22Rv1 (cell line): ENCODE measurements around the gene FOXN1.

Experiments used
- H3K27ac ChIP-seq: fragments of 450-650 bp; 2 replicates; pipeline ENCODE4 v1.5.1; 2017
- ZFX ChIP-seq: fragments of 450-650 bp; IDR thresholded peaks from 2 replicates; pipeline ENCODE4 v1.6.1; 2017; ENCODE audit warnings: antibody characterized with exemption, borderline replicate concordance
- TF ChIP-seq, protein P1 (sequence below): fragments of 450-650 bp; IDR thresholded peaks from 2 replicates; pipeline ENCODE4 v1.5.1; 2017; ENCODE audit warnings: mild to moderate bottlenecking

FOXN1 gene

GRCh38 chr17:28547096-28547622 is 41.0 kb downstream of the FOXN1 start:
- TF ChIP-seq, protein P1, sequence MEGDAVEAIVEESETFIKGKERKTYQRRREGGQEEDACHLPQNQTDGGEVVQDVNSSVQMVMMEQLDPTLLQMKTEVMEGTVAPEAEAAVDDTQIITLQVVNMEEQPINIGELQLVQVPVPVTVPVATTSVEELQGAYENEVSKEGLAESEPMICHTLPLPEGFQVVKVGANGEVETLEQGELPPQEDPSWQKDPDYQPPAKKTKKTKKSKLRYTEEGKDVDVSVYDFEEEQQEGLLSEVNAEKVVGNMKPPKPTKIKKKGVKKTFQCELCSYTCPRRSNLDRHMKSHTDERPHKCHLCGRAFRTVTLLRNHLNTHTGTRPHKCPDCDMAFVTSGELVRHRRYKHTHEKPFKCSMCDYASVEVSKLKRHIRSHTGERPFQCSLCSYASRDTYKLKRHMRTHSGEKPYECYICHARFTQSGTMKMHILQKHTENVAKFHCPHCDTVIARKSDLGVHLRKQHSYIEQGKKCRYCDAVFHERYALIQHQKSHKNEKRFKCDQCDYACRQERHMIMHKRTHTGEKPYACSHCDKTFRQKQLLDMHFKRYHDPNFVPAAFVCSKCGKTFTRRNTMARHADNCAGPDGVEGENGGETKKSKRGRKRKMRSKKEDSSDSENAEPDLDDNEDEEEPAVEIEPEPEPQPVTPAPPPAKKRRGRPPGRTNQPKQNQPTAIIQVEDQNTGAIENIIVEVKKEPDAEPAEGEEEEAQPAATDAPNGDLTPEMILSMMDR, result no peak
- no peak for TF ChIP-seq ZFX
- H3K27ac ChIP-seq, result no peak overlapping the region

GRCh38 chr17:28547623-28548416 is 41.7 kb downstream of the FOXN1 start:
- TF ChIP-seq, protein P1, result peak; percentile 96
- TF ChIP-seq ZFX, result no peak
- no peak overlapping the region for H3K27ac ChIP-seq

- TF ChIP-seq, protein P1, result peak; percentile 63
- TF ChIP-seq ZFX, result no peak
- no peak overlapping the region for H3K27ac ChIP-seq
These were observed 42.4 kb downstream of the FOXN1 start for GRCh38 chr17:28548417-28549130.

DNA sequence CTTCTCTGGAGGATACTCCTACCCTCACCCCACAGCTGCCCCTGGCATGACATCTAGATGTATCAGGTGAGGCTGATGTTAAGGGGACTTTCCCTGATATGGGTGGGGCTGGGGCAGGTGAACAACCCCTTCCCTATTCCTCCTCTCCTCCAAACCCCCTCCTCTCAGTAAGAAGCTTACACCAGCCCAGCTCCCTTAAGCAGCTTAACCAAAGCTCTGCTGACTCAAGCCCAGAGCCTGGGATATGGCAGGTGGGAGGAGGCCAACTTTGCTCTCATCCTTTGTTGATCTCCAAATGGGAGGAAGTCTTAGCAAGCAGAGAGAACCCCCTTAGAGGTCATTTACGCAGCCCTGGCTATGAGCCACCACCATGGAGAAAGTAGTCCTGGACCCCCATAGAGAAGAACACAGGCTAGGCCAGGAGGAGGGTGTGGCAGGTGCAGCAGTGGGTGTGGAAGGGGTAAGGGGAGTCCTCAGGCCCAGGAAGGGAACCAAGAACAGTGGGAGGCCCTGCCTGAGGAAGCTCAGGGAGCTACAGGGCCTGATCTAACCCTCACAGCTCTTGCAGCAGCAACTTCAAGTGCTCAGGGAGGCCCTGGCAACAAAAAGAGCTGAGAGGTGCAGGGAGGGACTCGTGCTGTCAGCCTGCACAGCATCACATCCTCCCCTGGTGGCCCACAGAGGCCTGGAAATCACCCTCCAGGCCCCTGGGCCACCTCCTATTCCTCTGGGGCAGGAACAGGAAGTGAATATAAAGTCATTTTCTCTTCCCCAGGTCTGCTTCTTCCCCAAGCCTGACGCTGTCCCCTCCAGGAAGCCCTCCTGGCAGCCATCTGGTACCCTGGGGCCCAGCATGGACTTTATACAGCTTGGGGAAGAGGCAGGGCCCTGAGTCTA is 43.3 kb downstream of the FOXN1 start:
- no peak overlapping the region for H3K27ac ChIP-seq
- TF ChIP-seq ZFX, result no peak
- TF ChIP-seq, protein P1, result no peak

DNA sequence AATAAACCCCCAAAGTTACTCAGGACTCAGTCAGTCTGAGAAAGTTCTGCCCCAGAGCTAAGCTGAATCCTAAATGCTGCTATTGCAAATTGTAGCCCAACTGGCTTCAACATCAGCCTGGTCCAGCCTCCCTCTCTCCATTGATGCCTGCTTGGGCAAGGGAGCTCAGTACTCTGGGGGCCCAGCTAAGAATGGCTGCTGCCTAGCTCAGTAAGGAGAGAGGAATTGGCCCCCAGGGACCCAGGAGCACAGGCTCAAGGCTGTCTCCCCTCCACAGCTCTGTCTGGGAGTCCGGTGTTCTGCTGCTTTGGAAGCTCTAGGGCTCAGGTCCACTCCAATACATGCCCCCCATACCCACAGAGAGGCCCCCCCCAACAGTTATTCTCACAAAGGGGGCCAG is 44.7 kb downstream of the FOXN1 start:
- H3K27ac ChIP-seq, result no peak overlapping the region
- no peak for TF ChIP-seq ZFX
- TF ChIP-seq, protein P1, result no peak

DNA sequence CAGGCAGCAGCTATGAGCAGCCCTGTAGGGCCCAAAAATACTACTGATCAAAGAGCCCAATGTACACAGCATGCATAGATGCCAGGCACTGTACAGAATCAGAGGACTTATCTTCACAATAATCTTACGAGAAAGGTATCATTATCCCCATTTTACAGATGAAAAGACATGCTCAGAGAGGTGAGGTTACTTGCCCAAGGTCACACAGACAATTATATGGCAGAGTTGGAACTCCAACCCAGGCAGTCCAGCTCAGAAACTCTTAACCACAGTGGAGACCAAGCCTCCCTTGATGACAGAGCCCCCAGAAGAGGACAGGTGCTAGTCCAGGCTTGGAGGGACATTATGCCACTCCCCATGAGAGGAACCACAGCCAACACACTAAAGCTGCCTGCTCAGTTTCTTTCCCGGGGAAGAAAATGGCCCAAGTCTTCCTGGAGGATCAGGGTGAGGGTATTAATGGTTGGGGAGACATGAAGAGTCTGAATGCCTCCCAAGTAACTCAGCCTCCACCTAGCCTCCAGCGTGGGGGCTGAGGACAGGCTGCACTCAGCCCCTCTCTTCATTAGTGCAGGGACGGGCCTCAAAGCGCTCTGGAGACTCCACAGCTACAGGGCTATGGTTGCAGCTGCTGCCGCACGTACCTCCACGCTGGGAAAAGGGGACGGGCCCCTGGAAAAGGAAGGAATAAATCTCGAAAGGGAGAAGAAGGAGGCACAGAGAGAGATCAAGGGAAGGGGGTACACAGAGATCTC is 45.5 kb downstream of the FOXN1 start:
- no peak overlapping the region; the same call in 1 of the 2 replicates for H3K27ac ChIP-seq
- TF ChIP-seq, protein P1, result no peak
- TF ChIP-seq ZFX, result no peak
